ENCODE results near the gene VPS13D. TPM values are rescaled to one million over a fixed set of nuclear protein-coding genes. Genes with fewer than 3 reads are reported as not detected.

VPS13D gene
- total and polyA plus RNA-seq, 10 of the 15 experiments (the other 5 are each of a cell fraction or from before 2014, with no cell fraction given) = 1.4 to 16.9 (median 8.5) TPM

GRCh38 chr1:12407962-12408454, 178.2 kb downstream of the VPS13D start (continued):
- no peak for TF ChIP-seq PRDM15 (CRISPR knock-in tag; IDR thresholded peaks at IDR 0.05)
- TF ChIP-seq CBFB (IDR thresholded peaks at IDR 0.05; ENCODE audit: low read depth) = no peak

- WGBS (ENCODE audit: insufficient coverage, insufficient replicate concordance, low lambda C conversion rate, missing lambda C conversion rate) = 56% methylated on average over 1 of the region's 1 CpG
- ATAC-seq (no peak), DNase-seq (ENCODE audit: low read depth, low spot score) (no peak), FAIRE-seq (no peak)
- Histone ChIP-seq H4K20me1 (ENCODE audit: control insufficient read depth, insufficient read depth) (no peaks in the 10 kb centered on the region), H3K27me3 (replicated peaks in 1 of 2; ENCODE audit: control insufficient read depth in 2 of 2, insufficient read depth in 2 of 2, low read length in 1 of 2) (no peaks in the 10 kb centered on the region), H3K4me2 (ENCODE audit: control insufficient read depth, insufficient read depth) (no peak overlapping the region), H3K4me3 (no peak overlapping the region), H3K79me2 (ENCODE audit: control insufficient read depth, insufficient read depth, low read length) (no peaks in the 10 kb centered on the region), H2AFZ (ENCODE audit: control insufficient read depth, low read depth, low read length) (no peak overlapping the region), H3K36me3 (ENCODE audit: control insufficient read depth in 2 of 2, insufficient read depth in 2 of 2, low read length in 1 of 2) (peaks cover 1 to 11% of the 10 kb centered on the region in 2 experiments), H3K9ac (ENCODE audit: control insufficient read depth, insufficient read depth, low read length) (no peak overlapping the region), H3K9me3 (replicated peaks; ENCODE audit: control insufficient read depth, insufficient read depth, low read length) (peaks cover 4% of the 10 kb centered on the region; the same call in 1 of the 3 replicates), H3K4me1 (ENCODE audit: control insufficient read depth, insufficient read depth, low read length) (no peaks in the 10 kb centered on the region), H3K27ac (ENCODE audit: control insufficient read depth, insufficient read depth) (no peak overlapping the region)
- ChIA-PET RAD21 (ENCODE audit: unreplicated experiment) (interaction anchor here (0.6 to 1.3 kb wide), 3 partner anchors 65 to 211 kb away, joined by 3 to 4 read pairs (median 3); no protein-coding TSS in a partner anchor), SMC1A (ENCODE audit: uncharacterized antibody, unreplicated experiment) (interaction anchor here (0.7 to 2.7 kb wide), 12 partner anchors 9 to 212 kb away, joined by 3 to 12 read pairs (median 4); partner anchors contain the start of gene DHRS3), CTCF (interaction anchor here (0.7 to 3.5 kb wide), 13 partner anchors 8 to 211 kb away, joined by 3 to 26 read pairs (median 6); partner anchors contain the start of gene DHRS3), POLR2A (no interaction called here)
- in situ Hi-C loops (cut with MboI) (no loop called here), intact Hi-C loops (cut with micrococcal nuclease; ENCODE audit: unreplicated experiment) (no loop called here)
- no TSS peak for BruUV-seq (replicated peaks)
- no peak for TF ChIP-seq MXI1 (IDR thresholded peaks at IDR 0.05; ENCODE audit: low read depth, low read length)
- TF ChIP-seq SRF (IDR thresholded peaks at IDR 0.05; ENCODE audit: low read depth in 2 of 2, low read length in 2 of 2) = no peak
- no peak for TF ChIP-seq SMARCA5 (IDR thresholded peaks at IDR 0.05)
- no peak for TF ChIP-seq MTA3 (IDR thresholded peaks at IDR 0.05; ENCODE audit: borderline replicate concordance, low read length)
- no peak for TF ChIP-seq POU2F2 (IDR thresholded peaks at IDR 0.05; ENCODE audit: borderline replicate concordance, low read depth, low read length)
- TF ChIP-seq RFX5 (IDR thresholded peaks at IDR 0.05; ENCODE audit: low read depth, low read length) = no peak
- TF ChIP-seq CEBPB (IDR thresholded peaks at IDR 0.05; ENCODE audit: borderline replicate concordance in 1 of 2, low read depth in 2 of 2, low read length in 2 of 2) = no peak
- no peak for TF ChIP-seq NBN (IDR thresholded peaks at IDR 0.05)
- no peak for TF ChIP-seq EZH2 (IDR thresholded peaks at IDR 0.05; ENCODE audit: borderline replicate concordance, control insufficient read depth, low read depth, low read length)
- no peak for TF ChIP-seq REST (IDR thresholded peaks at IDR 0.05; ENCODE audit: low read depth, low read length)
- TF ChIP-seq STAT1 (conservative IDR thresholded peaks at IDR 0.05) = no peak
- no peak for TF ChIP-seq ATF2 (IDR thresholded peaks at IDR 0.05; ENCODE audit: low read length)
- TF ChIP-seq ZNF207 (IDR thresholded peaks at IDR 0.05; ENCODE audit: borderline replicate concordance) = no peak
These were observed 178.8 kb downstream of the VPS13D start for GRCh38 chr1:12408662-12409061.
